ENCODE data around the gene CD96. TPM values are rescaled to one million over a fixed set of nuclear protein-coding genes. Genes with fewer than 3 reads are reported as not detected.

Gene CD96
- total and polyA plus RNA-seq, 7 donors: under 0.01 to 8.2 (median 1.2) TPM; not detected in 1

DNA sequence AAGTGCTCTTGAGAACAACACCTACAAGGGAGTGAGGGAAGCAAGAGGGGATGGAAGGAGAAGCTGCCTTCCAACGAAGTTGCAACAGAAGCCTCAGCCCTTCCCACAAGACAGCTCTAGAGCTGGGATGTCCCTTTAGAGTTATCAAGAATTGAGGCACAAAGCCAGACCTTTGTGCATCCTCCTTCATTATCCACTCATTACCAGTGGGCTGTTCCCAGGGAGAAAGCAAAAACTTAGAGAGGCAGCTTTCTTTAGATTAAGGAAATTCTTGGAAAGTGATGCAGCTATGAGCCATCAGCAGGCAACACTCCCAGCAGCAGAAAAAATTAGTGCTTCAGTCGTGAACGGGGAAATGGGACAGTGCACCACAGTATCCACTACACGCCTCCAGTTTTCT is 10.6 kb upstream of the CD96 start:
- WGBS, 2 donors: 81 to 87% methylated on average over 4 of the region's 4 CpGs
- H3K9me3 ChIP-seq: no peaks in the 10 kb centered on the region
- TF ChIP-seq, protein P1, sequence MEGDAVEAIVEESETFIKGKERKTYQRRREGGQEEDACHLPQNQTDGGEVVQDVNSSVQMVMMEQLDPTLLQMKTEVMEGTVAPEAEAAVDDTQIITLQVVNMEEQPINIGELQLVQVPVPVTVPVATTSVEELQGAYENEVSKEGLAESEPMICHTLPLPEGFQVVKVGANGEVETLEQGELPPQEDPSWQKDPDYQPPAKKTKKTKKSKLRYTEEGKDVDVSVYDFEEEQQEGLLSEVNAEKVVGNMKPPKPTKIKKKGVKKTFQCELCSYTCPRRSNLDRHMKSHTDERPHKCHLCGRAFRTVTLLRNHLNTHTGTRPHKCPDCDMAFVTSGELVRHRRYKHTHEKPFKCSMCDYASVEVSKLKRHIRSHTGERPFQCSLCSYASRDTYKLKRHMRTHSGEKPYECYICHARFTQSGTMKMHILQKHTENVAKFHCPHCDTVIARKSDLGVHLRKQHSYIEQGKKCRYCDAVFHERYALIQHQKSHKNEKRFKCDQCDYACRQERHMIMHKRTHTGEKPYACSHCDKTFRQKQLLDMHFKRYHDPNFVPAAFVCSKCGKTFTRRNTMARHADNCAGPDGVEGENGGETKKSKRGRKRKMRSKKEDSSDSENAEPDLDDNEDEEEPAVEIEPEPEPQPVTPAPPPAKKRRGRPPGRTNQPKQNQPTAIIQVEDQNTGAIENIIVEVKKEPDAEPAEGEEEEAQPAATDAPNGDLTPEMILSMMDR (IDR thresholded peaks at IDR 0.05): no peak
- TF ChIP-seq POLR2AphosphoS5 (IDR thresholded peaks at IDR 0.05) (no peak), EP300 (IDR thresholded peaks at IDR 0.05) (no peak), POLR2A (IDR thresholded peaks at IDR 0.05) (no peak)
- no peaks in the 10 kb centered on the region for H3K36me3 ChIP-seq
- no peak overlapping the region for H3K4me3 ChIP-seq
- DNase-seq: no peak
- H3K4me1 ChIP-seq: no peaks in the 10 kb centered on the region
- intact Hi-C loops (cut with DNase I): no loop called here
- no peaks in the 10 kb centered on the region for H3K27me3 ChIP-seq
- H3K27ac ChIP-seq: no peak overlapping the region

DNA sequence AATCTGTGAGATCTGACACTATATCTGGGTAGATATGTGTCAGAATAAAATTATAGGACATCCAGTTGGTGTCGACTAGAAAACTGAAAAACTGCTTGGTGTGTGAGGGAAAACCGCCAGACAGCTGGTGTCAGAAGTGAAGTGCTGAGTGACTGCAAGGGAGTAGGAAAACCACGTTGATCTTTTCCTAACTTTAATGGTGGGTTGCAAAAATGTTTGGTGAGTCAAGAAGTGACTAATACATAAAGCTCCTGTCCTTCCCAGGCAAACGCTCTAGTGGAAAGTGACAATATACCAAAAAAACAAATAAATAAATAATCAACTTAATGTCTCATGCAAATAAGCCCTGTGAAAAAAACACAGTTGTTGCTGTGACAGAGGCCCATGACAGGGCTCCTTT is 7.3 kb upstream of the CD96 start:
- TF ChIP-seq EP300 (IDR thresholded peaks at IDR 0.05) (no peak), POLR2AphosphoS5 (IDR thresholded peaks at IDR 0.05) (no peak), POLR2A (IDR thresholded peaks at IDR 0.05) (no peak)
- TF ChIP-seq, protein P1 (IDR thresholded peaks at IDR 0.05): no peak
- 76 to 78% methylated on average over 4 of the region's 4 CpGs for WGBS, 2 donors
- no peak overlapping the region for H3K27ac ChIP-seq

DNA sequence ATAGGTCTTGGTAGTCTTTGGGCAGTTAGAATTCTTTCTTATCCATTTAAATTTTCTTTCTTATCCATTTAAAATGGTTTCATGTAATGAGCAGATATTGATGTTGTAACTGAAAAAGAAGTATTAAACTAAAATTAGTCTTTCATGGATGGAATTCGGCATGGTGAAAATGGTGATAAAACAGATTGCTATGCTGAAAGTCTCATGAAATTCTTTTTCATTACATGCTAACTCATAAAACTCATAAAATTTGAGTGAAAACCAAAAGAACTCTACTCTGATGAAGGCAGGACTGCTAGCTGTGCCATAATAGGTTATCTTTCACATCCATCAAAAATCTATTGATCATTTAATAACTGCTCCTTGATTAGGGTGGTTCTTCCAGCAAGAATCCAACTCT is 3.9 kb upstream of the CD96 start:
- no peaks in the 10 kb centered on the region for H3K36me3 ChIP-seq
- DNase-seq: no peak
- TF ChIP-seq POLR2A (IDR thresholded peaks at IDR 0.05): no peak
- no peak for TF ChIP-seq POLR2AphosphoS5 (IDR thresholded peaks at IDR 0.05)
- TF ChIP-seq, protein P1 (IDR thresholded peaks at IDR 0.05): no peak
- no peak for TF ChIP-seq EP300 (IDR thresholded peaks at IDR 0.05)
- peaks cover 0 to 4% (median 0%) of the 10 kb centered on the region in 4 donors for H3K4me1 ChIP-seq
- H3K27ac ChIP-seq: no peak overlapping the region
- H3K27me3 ChIP-seq: no peaks in the 10 kb centered on the region
- WGBS, 2 donors: 95 to 96% methylated on average over 1 of the region's 1 CpG
- no peaks in the 10 kb centered on the region for H3K9me3 ChIP-seq
- intact Hi-C loops (cut with DNase I): no loop called here
- H3K4me3 ChIP-seq: no peak overlapping the region

More for the DNA sequence above, 7.3 kb upstream of the CD96 start:
- Histone ChIP-seq H3K9me3 (no peaks in the 10 kb centered on the region), H3K27me3 (no peaks in the 10 kb centered on the region), H3K4me1 (peaks cover 0 to 4% (median 0%) of the 10 kb centered on the region in 4 donors), H3K36me3 (no peaks in the 10 kb centered on the region), H3K4me3 (no peak overlapping the region)
- no peak for DNase-seq
- intact Hi-C loops (cut with DNase I): no loop called here

DNA sequence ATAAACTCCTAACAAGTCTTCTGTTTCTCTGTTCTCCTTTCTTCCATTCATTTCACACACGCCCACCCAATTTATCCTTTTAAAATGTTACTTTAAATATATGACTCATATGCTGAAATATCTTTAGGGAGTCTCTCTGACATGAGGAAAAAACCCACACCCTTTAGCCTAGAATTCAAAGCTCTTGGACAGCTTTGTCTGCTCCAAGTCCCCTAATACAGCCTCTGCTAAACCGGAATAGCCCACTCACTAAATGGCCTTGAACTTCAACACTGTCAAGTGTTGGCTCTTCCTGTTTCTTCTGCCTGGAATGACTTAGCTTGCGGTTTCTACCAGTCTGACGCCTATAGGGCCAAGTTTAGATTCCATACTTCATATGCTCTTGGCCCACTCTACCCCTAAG is 3.3 kb upstream of the CD96 start:
- Histone ChIP-seq H3K4me3 (no peak overlapping the region), H3K9me3 (no peaks in the 10 kb centered on the region), H3K4me1 (peaks cover 0 to 4% (median 0%) of the 10 kb centered on the region in 4 donors), H3K27me3 (no peaks in the 10 kb centered on the region), H3K36me3 (no peaks in the 10 kb centered on the region), H3K27ac (no peak overlapping the region)
- no peak for DNase-seq
- intact Hi-C loops (cut with DNase I): no loop called here
- TF ChIP-seq EP300 (IDR thresholded peaks at IDR 0.05): no peak
- TF ChIP-seq, protein P1 (IDR thresholded peaks at IDR 0.05): no peak
- TF ChIP-seq POLR2A (IDR thresholded peaks at IDR 0.05): no peak
- no peak for TF ChIP-seq POLR2AphosphoS5 (IDR thresholded peaks at IDR 0.05)
- WGBS, 2 donors: 43 to 49% methylated on average over 4 of the region's 4 CpGs
